Esophagus squamous epithelium (tissue), 4 donors: ENCODE results near the gene PGS1.

Source experiments
- CTCF ChIP-seq, 6 experiments: fragments of 450-650 bp in 4 of 6; fragments of 200-600 bp in 2 of 6; sonication (generic) in 2 of 6; IDR thresholded peaks; one replicate each; pipeline ENCODE4 v1.5.1; 2016 to 2019; ENCODE audit warnings: antibody characterized with exemption in 6 of 6, mild to moderate bottlenecking in 4 of 6, moderate library complexity in 4 of 6
- POLR2A ChIP-seq, 4 donors: fragments of 450-650 bp; IDR thresholded peaks; one replicate each; pipeline ENCODE4 v1.6.1; 2017; ENCODE audit warnings: antibody characterized with exemption in 4 of 4, mild to moderate bottlenecking in 4 of 4, moderate library complexity in 3 of 4

- no peak for TF ChIP-seq CTCF (IDR thresholded peaks at IDR 0.05)
- no peak for TF ChIP-seq POLR2A (IDR thresholded peaks at IDR 0.05)
Measured at GRCh38 chr17:78427140-78427539, 48.7 kb downstream of the PGS1 start.
